GM12878 (cell line): ENCODE data around the gene PAX7. TPM values are rescaled to one million over a fixed set of nuclear protein-coding genes. Genes with fewer than 3 reads are reported as not detected.

Experiments used
- ATAC-seq: fragments of 200-7000 bp; cut with Tn5 transposase; 3 replicates; pipeline ENCODE4 v1.9.1; 2020; ENCODE audit warnings: mild to moderate bottlenecking, moderate library complexity
- BruUV-seq: library from RNA; stranded (reverse); fragments of 400-500 nt; replicated peaks from 2 replicates; lab custom pipeline; 2021; lab: Mats Ljungman, UMichigan
- CTCF ChIA-PET: fragments of 300-600 bp; sonication (Branson Sonifier 250); formaldehyde crosslinking; extraction: SDS; loops from one replicate; lab custom pipeline; 2021; ENCODE audit warnings: inconsistent platforms; lab: Yijun Ruan, JAX
- POLR2A ChIA-PET: fragments of 350-600 bp; formaldehyde crosslinking; extraction: SDS; loops from one replicate; lab custom pipeline; 2021; ENCODE audit warnings: inconsistent platforms; lab: Charles Lee
- RAD21 ChIA-PET: fragments of 300-600 bp; sonication (Branson Sonifier 250); formaldehyde crosslinking; loops from one replicate; lab custom pipeline; 2023; ENCODE audit warnings: antibody characterized with exemption; ENCODE audit not compliant: unreplicated experiment; lab: Charles Lee
- SMC1A ChIA-PET: fragments of 300-600 bp; sonication (Branson Sonifier 250); formaldehyde crosslinking; loops from one replicate; lab custom pipeline; 2023; ENCODE audit not compliant: unreplicated experiment, uncharacterized antibody; lab: Charles Lee
- DNase-seq: peaks from one replicate; pipeline ENCODE4 v3.0.0-alpha.2; 2011; ENCODE audit warnings: low read depth, low spot score
- FAIRE-seq: peaks from 3 replicates; lab custom pipeline; 2011; peaks lifted over from hg19 to GRCh38; lab: Jason Lieb, UNC
- H2AFZ ChIP-seq: 2 replicates; pipeline ENCODE4 v1.6.0; 2011; ENCODE audit warnings: low read depth, low read length, control low read depth; ENCODE audit not compliant: control insufficient read depth
- H3K27ac ChIP-seq: 2 replicates; pipeline ENCODE4 v1.5.1; 2011; ENCODE audit warnings: control low read depth; ENCODE audit not compliant: control insufficient read depth, insufficient read depth
- H3K27me3 ChIP-seq, 2 experiments: replicated peaks in 1 of 2; 2 replicates each; pipeline versions ENCODE4 v1.6.0 to v1.6.1; 2011; ENCODE audit warnings: low read length in 1 of 2; ENCODE audit not compliant: control insufficient read depth in 2 of 2, insufficient read depth in 2 of 2
- H3K36me3 ChIP-seq, 2 experiments: 2 replicates each; pipeline ENCODE4 v1.5.1; 2011; ENCODE audit warnings: low read length in 1 of 2; ENCODE audit not compliant: control insufficient read depth in 2 of 2, insufficient read depth in 2 of 2
- H3K4me1 ChIP-seq: 2 replicates; pipeline ENCODE4 v1.6.1; 2011; ENCODE audit warnings: mild to moderate bottlenecking, low read length, moderate library complexity, mixed read lengths; ENCODE audit not compliant: control insufficient read depth, insufficient read depth
- H3K4me2 ChIP-seq: 2 replicates; pipeline ENCODE4 v1.6.0; 2011; ENCODE audit warnings: control low read depth; ENCODE audit not compliant: control insufficient read depth, insufficient read depth
- H3K4me3 ChIP-seq: fragments of 200-600 bp; sonication (generic); 2 replicates; pipeline ENCODE4 v1.5.1; 2016
- H3K79me2 ChIP-seq: 2 replicates; pipeline ENCODE4 v1.6.0; 2011; ENCODE audit warnings: low read length; ENCODE audit not compliant: control insufficient read depth, insufficient read depth
- H3K9ac ChIP-seq: 2 replicates; pipeline ENCODE4 v1.8.0; 2011; ENCODE audit warnings: low read length, control low read depth, mixed read lengths; ENCODE audit not compliant: control insufficient read depth, insufficient read depth
- H3K9me3 ChIP-seq: replicated peaks from 3 replicates; pipeline ENCODE4 v1.5.1; 2011; ENCODE audit warnings: mild to moderate bottlenecking, low read length; ENCODE audit not compliant: control insufficient read depth, insufficient read depth
- H4K20me1 ChIP-seq: 2 replicates; pipeline ENCODE4 v1.6.0; 2011; ENCODE audit not compliant: control insufficient read depth, insufficient read depth
- ASH2L ChIP-seq: fragments of 300-600, 200-600 bp; sonication (generic); IDR thresholded peaks from 2 replicates; pipeline ENCODE4 v1.6.1; 2017; ENCODE audit warnings: low read depth, mild to moderate bottlenecking, borderline replicate concordance
- BACH1 ChIP-seq: fragments of 450-650 bp; IDR thresholded peaks from 2 replicates; pipeline ENCODE4 v1.6.1; 2017; ENCODE audit warnings: mild to moderate bottlenecking, borderline replicate concordance
- CBX5 ChIP-seq: sonication (generic); IDR thresholded peaks from 2 replicates; pipeline ENCODE4 v1.6.1; 2016; ENCODE audit warnings: low read depth, moderate library complexity, mild to moderate bottlenecking, inconsistent platforms
- CREB1 ChIP-seq: IDR thresholded peaks from 2 replicates; pipeline ENCODE4 v1.6.1; 2012; ENCODE audit warnings: low read depth, mild to moderate bottlenecking, inconsistent platforms
- EZH2 ChIP-seq: IDR thresholded peaks from 2 replicates; pipeline ENCODE4 v1.6.1; 2012; ENCODE audit warnings: low read depth, mild to moderate bottlenecking, control low read depth, inconsistent platforms, low read length, borderline replicate concordance; ENCODE audit not compliant: control insufficient read depth
- GABPA ChIP-seq: IDR thresholded peaks from 2 replicates; pipeline ENCODE4 v1.6.1; 2014; ENCODE audit warnings: antibody characterized with exemption, low read depth, mild to moderate bottlenecking, inconsistent platforms
- MYC ChIP-seq: IDR thresholded peaks from 2 replicates; pipeline ENCODE4 v1.6.1; 2011; ENCODE audit warnings: mild to moderate bottlenecking, low read length, moderate library complexity, inconsistent platforms; ENCODE audit not compliant: insufficient read depth, insufficient replicate concordance, insufficient read length, severe bottlenecking
- POLR2AphosphoS2 ChIP-seq: IDR thresholded peaks from 2 replicates; pipeline ENCODE4 v1.6.1; 2011; ENCODE audit warnings: low read depth, mild to moderate bottlenecking, low read length, improper control_type of control experiment, moderate library complexity
- RBBP5 ChIP-seq: fragments of 200-600 bp; sonication (generic); conservative IDR thresholded peaks from 2 replicates; pipeline ENCODE4 v1.6.1; 2016
- RELA ChIP-seq: fragments of 450-650 bp; IDR thresholded peaks from 2 replicates; pipeline ENCODE4 v1.8.0; 2014; ENCODE audit warnings: borderline replicate concordance; ENCODE audit not compliant: partially characterized antibody
- SIX5 ChIP-seq: IDR thresholded peaks from 2 replicates; pipeline ENCODE4 v1.6.1; 2011; ENCODE audit warnings: mild to moderate bottlenecking, low read depth, low read length, moderate library complexity; ENCODE audit not compliant: severe bottlenecking
- SMAD1 ChIP-seq: fragments of 450-650 bp; IDR thresholded peaks from 2 replicates; pipeline ENCODE4 v1.6.1; 2018; ENCODE audit warnings: mild to moderate bottlenecking, low read depth; ENCODE audit not compliant: partially characterized antibody
- SMC3 ChIP-seq: IDR thresholded peaks from 2 replicates; pipeline ENCODE4 v1.6.1; 2011; ENCODE audit warnings: low read length, improper control_type of control experiment, borderline replicate concordance
- SP1 ChIP-seq: IDR thresholded peaks from one replicate; pipeline ENCODE4 v1.6.1; 2011; ENCODE audit warnings: low read depth, low read length
- SPI1 ChIP-seq: IDR thresholded peaks from 2 replicates; pipeline ENCODE4 v1.6.1; 2011; ENCODE audit warnings: low read depth, mild to moderate bottlenecking, low read length, moderate library complexity, borderline replicate concordance; ENCODE audit not compliant: insufficient read depth
- SRF ChIP-seq, 2 experiments: IDR thresholded peaks; 2 replicates each; pipeline ENCODE4 v1.6.1; 2011; ENCODE audit warnings: low read depth in 2 of 2, low read length in 2 of 2, mild to moderate bottlenecking in 1 of 2, moderate library complexity in 1 of 2
- WRNIP1 ChIP-seq: IDR thresholded peaks from 2 replicates; pipeline ENCODE4 v1.6.1; 2011; ENCODE audit warnings: low read depth, low read length, improper control_type of control experiment, borderline replicate concordance
- ZNF274 ChIP-seq: IDR thresholded peaks from one replicate; pipeline ENCODE4 v1.8.0; 2011; ENCODE audit not compliant: insufficient read length, insufficient read depth
- ZZZ3 ChIP-seq: IDR thresholded peaks from 2 replicates; pipeline ENCODE4 v1.6.1; 2011; ENCODE audit warnings: low read depth; ENCODE audit not compliant: control insufficient read depth, insufficient read length
- WGBS: methylation state at CpG from one replicate; pipeline ENCODE4 v1.1.6; 2016; ENCODE audit warnings: low lambda C conversion rate; ENCODE audit not compliant: insufficient replicate concordance, insufficient coverage; ENCODE audit errors: missing lambda C conversion rate; 5-methylcytosine and 5-hydroxymethylcytosine counted together
- in situ Hi-C: fragments of 300-500 bp; cut with MboI; formaldehyde crosslinking; loops from 9 replicates; pipeline ENCODE4 v1.14.3; 2018; ENCODE audit warnings: mixed read lengths
- intact Hi-C: fragments of 100-400 bp; cut with micrococcal nuclease; formaldehyde crosslinking; loops from one replicate; pipeline ENCODE4 v1.14.2; 2022; ENCODE audit not compliant: unreplicated experiment
- polyA plus RNA-seq, 11 experiments: library from polyadenylated mRNA; depleted of rRNA in 4 of 11; unstranded in 6 of 11; stranded (reverse) in 5 of 11; fragments of >200 nt; fragmentation: Nextera tagmentation in 4 of 11; fragmentation: Illumina TruSeq in 1 of 11; extraction: Ambion mirVana in 4 of 11; extraction: Trizol in 1 of 11; gene quantifications; 1 replicate in 1 of 11; 2 replicates in 10 of 11; pipeline versions ENCODE4 v1.2.1 to v1.2.3, GENCODE V29; 2011 to 2016; ENCODE audit warnings: inconsistent platforms in 2 of 11, missing spikeins in 2 of 11, low read depth in 1 of 11
- total RNA-seq, 4 experiments: library from RNA; depleted of rRNA in 3 of 4; stranded (reverse); fragments of >200 nt in 3 of 4; fragmentation: Illumina TruSeq in 1 of 4; extraction: Trizol in 1 of 4; gene quantifications; 2 replicates each; pipeline versions ENCODE4 v1.2.1 to v1.2.3, GENCODE V29; 2013 to 2021
- TF ChIP-seq, protein P1 (sequence below): fragments of 450-650 bp; IDR thresholded peaks from 2 replicates; pipeline ENCODE4 v1.6.1; 2017; ENCODE audit warnings: antibody characterized with exemption, mild to moderate bottlenecking, moderate library complexity
- TF ChIP-seq, protein P2 (sequence below): IDR thresholded peaks from 2 replicates; pipeline ENCODE4 v1.6.1; 2011; ENCODE audit warnings: borderline replicate concordance, low read depth, mild to moderate bottlenecking, moderate library complexity, low read length; ENCODE audit not compliant: insufficient read depth, poor library complexity, severe bottlenecking

The PAX7 gene
- total and polyA plus RNA-seq, 10 of the 15 experiments (the other 5 are each of a cell fraction or from before 2014, with no cell fraction given), result not detected

DNA sequence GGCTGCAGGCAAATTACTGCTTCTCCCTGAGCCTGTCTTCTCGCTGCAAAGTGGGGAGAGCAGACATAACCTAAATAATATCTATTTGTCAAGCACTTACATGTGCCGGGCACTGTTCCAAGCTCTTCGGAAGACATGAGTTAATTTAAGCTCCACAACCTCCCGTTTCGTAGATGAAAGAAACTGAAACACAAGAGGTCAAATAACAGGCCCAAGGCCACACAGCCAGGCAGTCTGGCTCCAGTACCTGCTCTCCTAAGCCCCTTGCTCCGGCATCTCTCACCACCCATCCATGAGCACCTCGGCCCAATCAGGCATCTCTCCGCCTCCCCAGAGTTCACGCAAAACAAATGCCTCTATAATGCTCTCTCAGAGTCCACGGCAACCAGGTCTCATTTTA is 163.4 kb downstream of the PAX7 start (continued):
- TF ChIP-seq WRNIP1 (no peak), CREB1 (no peak), CBX5 (no peak)

DNA sequence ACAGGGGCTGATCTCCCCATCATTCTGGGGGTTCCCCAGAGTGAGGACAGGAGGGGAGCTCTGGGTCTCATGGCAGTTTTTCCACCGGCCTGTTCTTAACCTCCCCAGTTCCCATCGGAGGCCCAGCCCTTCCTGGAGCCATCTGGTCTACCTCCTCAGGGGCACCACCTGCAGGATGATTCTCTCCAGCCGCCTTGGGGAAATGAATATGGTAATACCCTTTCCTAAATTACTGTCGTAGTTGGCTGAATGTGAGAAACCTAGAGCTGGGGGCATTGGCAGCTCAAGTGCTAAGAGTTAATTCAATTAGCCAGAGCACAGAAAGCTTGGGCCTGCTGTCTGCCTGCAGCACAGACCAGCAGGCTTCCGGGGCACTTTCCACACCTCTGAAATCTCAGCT is 163.9 kb downstream of the PAX7 start:
- no TSS peak for BruUV-seq
- Histone ChIP-seq H3K9me3 (no peaks in the 10 kb centered on the region), H3K4me3 (no peak overlapping the region), H4K20me1 (no peaks in the 10 kb centered on the region), H2AFZ (no peak overlapping the region), H3K27me3 (peaks cover 0 to 4% of the 10 kb centered on the region in 2 experiments; a peak in 2 of 4 replicates), H3K4me1 (no peaks in the 10 kb centered on the region), H3K36me3 (no peaks in the 10 kb centered on the region), H3K9ac (no peak overlapping the region), H3K79me2 (no peaks in the 10 kb centered on the region), H3K27ac (no peak overlapping the region), H3K4me2 (no peak overlapping the region)
- ATAC-seq (no peak), DNase-seq (no peak), FAIRE-seq (no peak)
- in situ Hi-C loops, result no loop called here
- intact Hi-C loops, result no loop called here
- ChIA-PET POLR2A (no interaction called here), SMC1A (no interaction called here), CTCF (no interaction called here), RAD21 (no interaction called here)
- WGBS, result 38% methylated on average over 5 of the region's 5 CpGs
- TF ChIP-seq SMAD1 (no peak), EZH2 (no peak), SMC3 (no peak), GABPA (no peak), MYC (no peak), ZZZ3 (no peak), POLR2AphosphoS2 (no peak), RELA (no peak), SRF (IDR thresholded peaks at IDR 0.05; ENCODE audit: low read depth in 2 of 2, low read length in 2 of 2) (no peak), SIX5 (no peak), ZNF274 (no peak), SPI1 (no peak), SP1 (no peak), RBBP5 (no peak), ASH2L (no peak), BACH1 (no peak)
- TF ChIP-seq, protein P1, sequence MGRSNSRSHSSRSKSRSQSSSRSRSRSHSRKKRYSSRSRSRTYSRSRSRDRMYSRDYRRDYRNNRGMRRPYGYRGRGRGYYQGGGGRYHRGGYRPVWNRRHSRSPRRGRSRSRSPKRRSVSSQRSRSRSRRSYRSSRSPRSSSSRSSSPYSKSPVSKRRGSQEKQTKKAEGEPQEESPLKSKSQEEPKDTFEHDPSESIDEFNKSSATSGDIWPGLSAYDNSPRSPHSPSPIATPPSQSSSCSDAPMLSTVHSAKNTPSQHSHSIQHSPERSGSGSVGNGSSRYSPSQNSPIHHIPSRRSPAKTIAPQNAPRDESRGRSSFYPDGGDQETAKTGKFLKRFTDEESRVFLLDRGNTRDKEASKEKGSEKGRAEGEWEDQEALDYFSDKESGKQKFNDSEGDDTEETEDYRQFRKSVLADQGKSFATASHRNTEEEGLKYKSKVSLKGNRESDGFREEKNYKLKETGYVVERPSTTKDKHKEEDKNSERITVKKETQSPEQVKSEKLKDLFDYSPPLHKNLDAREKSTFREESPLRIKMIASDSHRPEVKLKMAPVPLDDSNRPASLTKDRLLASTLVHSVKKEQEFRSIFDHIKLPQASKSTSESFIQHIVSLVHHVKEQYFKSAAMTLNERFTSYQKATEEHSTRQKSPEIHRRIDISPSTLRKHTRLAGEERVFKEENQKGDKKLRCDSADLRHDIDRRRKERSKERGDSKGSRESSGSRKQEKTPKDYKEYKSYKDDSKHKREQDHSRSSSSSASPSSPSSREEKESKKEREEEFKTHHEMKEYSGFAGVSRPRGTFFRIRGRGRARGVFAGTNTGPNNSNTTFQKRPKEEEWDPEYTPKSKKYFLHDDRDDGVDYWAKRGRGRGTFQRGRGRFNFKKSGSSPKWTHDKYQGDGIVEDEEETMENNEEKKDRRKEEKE, result no peak
- TF ChIP-seq, protein P2, sequence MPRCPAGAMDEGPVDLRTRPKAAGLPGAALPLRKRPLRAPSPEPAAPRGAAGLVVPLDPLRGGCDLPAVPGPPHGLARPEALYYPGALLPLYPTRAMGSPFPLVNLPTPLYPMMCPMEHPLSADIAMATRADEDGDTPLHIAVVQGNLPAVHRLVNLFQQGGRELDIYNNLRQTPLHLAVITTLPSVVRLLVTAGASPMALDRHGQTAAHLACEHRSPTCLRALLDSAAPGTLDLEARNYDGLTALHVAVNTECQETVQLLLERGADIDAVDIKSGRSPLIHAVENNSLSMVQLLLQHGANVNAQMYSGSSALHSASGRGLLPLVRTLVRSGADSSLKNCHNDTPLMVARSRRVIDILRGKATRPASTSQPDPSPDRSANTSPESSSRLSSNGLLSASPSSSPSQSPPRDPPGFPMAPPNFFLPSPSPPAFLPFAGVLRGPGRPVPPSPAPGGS, result no peak
